HG03139 (cell line): ENCODE results near the gene JAKMIP3.

Experiments used
- ATAC-seq: cut with Tn5 transposase; IDR thresholded peaks from one replicate; pipeline ENCODE4 v1.9.1; 2021; ENCODE audit not compliant: unreplicated experiment

JAKMIP3 gene

DNA sequence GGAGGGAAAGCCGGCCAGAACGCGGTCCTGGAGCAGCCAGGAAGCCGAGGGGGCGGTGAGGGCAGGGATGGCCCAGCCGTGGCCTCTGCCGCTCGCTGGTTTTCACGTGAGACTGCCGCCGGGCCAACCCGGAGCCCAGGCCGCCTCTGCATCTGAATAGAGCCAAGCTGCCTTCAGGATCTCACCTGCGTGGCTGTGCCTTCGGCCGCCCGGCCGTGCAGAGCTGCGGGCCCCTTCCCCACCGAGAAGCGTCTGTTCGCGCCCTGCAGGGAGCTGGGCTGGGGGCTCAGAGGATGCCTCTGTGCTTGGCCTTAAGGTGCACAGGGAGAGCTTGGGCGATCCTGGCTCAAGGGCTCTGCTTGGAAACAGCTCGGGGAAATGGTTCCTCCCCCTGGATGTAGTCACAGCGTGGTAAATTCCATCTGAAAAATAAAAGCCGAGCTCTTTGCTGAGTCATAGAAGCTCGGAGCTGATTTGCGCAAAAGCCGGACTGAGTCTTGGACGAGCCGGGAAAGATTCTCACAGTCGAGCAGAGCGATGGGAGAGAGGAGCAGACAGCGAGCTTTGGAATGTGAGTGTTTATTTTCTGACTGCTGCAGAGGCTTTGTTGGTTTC lies at the start of gene JAKMIP3:
JAKMIP3 (plus strand) TSS at position 456 of the 615 bp plus-strand sequence. CDS start 38,863 bp downstream, outside the sequence.
- no peak for ATAC-seq

DNA sequence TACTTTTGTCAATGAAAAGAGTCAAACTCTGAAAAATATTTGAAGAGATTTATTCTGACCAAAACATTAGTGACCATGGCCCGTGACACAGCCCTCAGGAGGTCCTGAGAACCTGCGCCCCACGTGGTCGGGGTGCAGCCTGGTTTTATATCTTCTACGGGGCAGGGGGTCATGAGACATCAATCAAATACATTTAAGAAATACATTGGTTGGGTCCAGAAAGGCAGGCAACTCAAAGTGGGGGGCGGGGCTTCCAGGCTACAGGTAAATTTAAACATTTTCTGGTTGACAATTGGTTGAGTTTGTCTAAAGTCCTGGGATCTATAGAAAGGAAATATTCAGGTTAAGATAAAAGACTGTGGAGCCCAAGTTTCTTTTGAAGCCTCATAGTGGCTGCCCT lies 49.2 kb upstream of the JAKMIP3 start:
- no peak for ATAC-seq

DNA sequence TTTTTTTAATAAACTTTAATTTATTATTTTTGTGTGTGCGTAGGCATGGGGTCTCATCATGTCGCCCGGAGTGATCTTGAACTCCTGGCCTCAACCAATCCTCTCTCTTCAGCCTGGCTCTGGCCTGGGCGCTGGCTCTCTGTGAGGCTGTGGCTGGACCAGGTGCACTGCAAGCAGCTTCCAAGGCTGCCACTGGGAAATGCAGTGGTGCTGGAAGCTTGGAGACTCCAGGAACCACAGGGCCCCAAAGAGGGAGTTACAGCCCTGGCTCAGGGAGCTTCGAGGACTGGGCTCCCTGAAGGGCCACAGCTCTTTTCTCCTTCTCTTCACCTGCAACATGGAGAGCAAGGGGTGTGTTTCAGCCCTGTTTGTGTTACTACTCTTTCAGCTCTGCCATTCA lies 47.3 kb upstream of the JAKMIP3 start:
- no peak for ATAC-seq

DNA sequence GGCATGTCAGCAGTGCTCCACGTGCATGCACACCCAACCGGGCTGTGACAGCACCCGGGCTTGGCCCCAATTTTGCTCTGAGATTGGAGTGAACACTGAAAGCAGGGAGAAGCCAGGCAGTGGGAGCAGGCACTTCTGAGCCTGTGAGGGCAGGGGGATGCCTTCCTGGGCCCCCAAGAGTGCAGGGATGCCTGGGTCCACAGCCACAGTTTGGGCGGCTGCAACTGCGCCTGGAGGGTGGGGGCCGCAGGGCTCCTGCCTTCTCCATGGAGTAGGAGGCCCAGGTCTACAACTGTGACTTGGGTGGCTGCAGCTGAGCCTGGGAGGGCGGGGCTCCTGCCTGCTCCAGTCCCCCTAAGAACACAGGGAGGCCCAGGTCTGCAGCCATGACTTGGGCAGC lies 46.4 kb upstream of the JAKMIP3 start:
- ATAC-seq, result no peak

DNA sequence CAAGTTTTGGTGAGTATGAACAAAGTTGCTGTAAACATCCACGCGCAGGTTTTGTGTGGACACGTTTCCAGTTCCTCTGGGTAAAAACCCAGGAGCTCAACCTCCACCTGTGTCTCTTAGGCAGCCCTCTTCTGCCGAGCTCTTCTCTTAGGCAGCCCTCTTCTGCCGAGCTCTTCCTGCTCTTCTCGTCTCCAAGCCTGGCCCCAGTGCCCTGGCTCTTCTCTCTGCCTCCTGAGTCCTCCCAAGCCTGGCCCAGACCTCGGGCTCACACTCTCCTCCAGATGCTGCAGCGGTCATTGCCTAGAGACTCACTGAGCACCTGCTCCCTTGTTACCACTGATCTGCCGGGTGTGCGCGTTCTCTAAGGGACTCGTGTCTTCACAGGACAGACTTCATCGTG lies 45.3 kb upstream of the JAKMIP3 start:
- no peak for ATAC-seq

DNA sequence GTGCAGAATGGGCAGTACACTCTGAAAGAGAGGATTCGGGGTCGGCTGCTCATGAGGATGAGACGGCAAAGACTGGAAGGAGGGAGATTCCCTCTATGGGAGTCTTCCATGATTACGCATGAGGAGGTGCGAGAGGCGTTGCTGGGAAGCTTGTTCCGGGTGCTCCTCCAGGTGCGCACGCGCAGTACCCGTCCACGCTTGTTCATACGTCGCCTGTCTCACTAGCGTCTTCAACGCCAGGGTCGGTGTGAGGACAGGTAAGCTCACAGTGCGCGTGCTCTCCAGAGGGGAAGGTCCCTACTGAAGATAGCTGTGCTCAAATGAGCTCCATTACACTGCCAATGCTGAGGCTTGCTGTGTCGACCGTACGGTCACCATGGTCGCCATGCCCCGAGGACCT lies 44.7 kb upstream of the JAKMIP3 start:
- no peak for ATAC-seq

DNA sequence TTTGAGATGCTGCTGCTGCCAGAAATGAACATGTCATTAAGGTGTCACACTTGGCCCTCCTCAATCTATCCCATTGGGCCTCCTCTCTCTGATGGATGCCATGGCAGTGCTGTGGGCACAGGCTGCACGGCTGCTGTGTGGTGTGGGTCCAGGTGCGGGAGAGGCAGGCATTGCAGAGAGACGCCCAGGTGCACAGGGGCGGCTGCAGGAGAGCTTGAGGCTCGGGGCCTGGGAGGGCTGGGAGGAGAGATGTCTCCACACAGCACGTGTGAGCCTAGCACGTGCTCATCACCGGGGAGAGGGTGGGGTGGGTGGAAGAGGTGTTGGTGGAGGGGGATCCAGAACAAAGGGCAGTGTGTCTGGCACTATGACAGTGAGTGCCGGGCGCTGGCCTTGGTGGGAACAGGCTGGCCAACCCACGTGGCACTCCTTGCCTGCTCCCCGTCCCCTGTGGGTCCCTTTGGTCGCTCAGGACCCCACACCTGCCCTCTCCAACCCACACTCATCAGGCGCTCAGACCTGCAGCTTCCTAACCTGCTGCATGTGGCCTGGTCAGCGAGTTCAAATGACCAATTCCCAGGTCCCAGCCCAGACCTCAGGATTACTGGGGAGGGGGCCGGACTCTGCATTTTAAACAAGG lies 44.1 kb upstream of the JAKMIP3 start:
- no peak for ATAC-seq

DNA sequence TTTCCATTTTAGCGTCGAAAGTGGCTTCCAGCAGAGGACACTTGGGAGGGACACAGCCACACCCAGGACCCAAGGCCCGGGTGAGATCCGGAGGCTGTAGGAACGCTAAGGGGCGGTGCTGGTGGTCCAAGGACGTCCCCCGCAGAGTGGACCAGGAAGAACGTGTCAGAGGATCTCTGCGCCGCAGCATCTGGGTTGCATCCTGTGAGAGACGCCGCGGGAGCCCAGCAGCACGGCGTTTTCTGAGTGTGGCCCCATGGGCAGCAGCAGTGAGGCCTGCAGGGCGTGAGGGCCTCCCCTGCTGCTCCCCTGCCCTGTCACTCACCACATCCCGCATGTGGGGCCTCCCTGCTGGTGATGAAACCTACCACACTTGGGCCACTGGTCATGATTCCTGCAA lies 43.5 kb upstream of the JAKMIP3 start:
- no peak for ATAC-seq

DNA sequence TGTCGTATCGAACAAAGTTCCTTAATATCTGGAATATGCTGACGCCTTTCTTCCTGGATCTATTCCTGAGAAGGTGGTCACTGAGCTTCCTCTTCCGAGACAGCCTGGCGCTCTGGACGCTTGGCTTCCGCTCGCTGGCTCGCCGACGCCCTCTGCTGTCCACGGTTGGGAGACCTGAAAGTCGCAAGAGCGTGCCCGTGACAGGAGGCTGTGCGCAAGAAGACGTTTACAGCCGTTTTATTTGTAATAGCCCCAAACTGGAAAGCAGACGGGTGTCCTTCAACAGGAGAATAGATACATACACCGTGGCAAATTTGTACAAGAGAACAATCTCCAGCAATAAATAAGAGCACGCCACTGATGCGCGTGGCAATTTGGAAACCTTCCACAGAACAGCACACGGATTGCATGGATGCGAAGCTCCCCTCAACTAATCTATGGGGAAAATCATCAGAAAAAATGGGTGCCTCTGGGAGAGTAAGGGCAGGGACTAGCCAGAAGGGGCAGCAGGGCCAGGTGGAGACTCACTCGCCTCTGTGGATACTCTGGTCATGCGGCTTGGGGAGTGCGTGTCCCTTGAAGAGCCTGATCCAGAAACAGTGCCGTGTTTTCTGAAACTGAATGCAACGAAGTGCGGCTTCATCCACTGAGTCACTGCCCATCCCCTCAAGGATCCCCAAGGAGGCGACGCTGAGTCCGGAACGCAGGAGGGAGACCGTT lies 42.5 kb upstream of the JAKMIP3 start:
- peak; percentile 79 for ATAC-seq

DNA sequence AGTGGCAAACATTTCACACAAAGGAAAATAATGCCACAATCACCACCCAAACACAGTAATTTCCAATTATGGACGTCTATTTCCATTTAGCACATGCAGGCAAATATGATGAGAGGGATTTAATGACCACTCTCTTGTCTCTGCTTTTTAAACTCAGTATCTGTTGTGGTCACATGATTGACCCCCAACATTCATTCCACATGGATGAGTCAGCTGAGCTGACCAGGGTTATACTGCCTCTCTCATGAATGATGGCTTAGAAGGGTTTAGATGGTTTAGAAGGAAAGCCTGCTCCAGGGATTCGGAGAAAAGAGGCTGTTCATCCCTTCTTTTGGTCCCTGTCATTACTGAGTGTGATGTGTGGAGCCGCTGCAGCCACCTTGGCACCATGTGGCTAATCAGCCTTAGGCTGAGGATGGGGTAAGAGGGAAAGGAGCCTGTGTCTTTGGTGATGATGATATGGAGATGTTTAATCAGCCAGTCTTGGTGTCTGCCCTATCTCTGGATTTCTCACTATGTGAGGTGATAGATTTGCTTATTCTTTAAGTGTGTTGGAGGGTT lies 38.2 kb upstream of the JAKMIP3 start:
- ATAC-seq, result no peak

DNA sequence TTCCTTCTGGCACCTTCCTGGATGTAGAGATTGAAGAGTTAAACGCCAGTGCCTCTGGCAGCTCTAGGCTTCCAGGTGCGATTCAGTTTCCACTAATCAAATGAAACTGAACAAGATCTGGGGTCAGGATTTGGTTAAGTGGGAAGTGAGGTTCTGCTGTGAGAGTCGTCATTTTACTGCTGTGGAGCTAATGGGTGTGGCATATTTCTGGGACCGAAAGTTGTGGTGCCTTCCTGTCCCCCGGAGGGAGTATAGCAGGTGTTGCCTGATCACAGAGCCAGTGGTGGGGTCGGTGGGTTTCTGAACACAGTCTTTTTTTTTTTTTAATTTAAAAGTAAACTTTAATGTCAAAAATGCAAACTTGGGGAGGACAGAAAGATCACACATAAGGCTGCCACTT lies 37.0 kb upstream of the JAKMIP3 start:
- ATAC-seq, result no peak

DNA sequence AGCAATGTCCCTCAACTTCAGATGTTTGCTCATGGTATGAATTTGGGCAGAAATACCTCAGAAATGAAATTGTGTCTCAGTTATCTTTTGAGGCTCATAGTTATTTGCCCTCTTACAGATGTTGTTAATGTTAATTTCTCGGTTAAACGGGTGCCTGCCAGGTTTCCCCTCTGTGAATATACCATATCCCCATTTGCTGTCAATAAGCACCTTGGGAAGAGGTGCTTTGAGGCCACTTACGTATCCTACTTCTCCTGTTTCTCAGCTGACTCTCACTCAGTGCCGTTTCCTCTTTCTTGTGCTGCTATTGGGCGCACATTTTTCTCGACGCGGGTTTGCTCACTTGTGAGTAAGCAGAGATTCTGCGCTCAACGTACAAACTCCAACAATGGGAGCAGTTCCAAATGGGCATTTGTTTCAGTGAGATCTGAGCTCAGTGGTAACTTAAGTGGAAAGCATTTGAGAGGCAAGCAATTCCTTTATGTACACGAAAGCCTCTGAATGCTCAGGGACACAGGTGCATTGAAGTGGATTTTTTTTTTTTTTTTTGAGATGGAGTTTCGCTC lies 34.8 kb upstream of the JAKMIP3 start:
- no peak for ATAC-seq

DNA sequence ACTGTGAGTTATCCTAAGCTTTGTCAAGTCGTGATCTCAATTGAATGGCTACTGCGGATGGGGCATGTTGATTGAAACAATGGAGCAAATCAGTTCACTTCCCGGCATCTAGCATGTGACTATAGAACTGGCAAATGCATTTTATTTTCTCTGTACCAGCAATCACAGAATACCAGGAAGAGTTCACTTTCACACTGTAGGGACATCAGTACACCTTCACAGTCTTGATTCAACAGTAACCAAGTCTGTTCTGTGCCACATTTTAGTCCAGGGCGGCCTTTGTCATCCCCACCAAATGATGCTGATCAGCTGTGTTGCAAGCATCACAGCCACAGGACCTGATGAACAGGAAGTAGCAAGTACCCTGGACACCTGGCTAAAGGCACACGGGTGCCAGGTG lies 32.1 kb upstream of the JAKMIP3 start:
- ATAC-seq, result no peak

DNA sequence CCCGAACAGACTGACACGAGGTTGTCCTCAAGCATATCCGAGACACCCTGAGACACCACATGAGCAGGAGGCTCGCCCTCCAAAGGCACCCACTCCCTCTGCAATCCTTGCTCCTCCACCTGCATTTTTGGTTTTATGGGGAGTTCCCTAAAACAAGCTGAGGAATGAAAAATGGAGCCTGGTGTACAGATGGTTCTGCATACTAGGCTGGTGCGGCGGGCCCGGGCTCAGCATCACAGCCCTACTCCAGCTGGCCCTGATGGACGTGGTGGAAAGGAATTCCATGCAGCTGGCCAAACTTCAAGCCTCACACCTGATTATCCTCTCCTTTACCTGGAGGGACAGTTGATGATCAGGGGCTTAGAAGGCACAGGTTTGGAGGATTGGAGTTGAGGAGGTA lies 30.3 kb upstream of the JAKMIP3 start:
- no peak for ATAC-seq

DNA sequence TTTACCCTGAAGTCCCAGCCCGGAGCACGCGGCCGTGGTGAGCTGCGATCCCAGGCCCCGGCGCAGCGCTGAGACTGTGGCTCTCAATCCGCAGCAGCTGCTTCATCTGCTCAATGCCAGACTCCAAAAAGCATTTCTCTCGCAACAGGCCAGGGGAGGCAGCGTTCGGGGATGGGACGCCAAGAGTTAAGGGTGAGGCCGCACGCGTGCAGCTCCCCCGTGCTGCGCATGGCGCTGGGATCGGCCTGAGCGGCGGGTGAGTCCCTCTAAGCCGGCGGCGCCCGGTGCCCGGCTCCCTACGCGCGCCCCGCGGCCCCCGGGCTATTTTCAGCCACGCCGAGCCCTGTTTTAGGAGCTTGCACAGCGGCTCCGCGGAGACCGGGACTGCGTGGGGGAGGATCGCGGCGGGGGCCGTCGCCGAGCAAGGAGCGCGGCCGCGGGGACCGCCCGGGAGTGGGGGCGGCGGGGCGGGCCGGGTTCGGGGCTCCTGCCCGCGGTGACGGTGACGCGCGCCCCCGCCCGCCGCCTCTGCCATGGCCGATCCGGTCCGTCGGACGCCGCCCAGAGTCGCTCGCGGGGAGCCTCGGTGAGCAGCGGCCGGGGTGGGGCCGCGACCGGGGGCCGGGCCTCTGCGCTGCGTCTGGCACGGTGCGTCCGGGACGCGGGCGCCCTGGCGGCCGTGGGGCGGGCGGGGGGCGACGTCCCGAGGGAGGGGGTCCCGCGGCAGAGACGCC lies 29.4 kb upstream of the JAKMIP3 start:
- no peak for ATAC-seq

DNA sequence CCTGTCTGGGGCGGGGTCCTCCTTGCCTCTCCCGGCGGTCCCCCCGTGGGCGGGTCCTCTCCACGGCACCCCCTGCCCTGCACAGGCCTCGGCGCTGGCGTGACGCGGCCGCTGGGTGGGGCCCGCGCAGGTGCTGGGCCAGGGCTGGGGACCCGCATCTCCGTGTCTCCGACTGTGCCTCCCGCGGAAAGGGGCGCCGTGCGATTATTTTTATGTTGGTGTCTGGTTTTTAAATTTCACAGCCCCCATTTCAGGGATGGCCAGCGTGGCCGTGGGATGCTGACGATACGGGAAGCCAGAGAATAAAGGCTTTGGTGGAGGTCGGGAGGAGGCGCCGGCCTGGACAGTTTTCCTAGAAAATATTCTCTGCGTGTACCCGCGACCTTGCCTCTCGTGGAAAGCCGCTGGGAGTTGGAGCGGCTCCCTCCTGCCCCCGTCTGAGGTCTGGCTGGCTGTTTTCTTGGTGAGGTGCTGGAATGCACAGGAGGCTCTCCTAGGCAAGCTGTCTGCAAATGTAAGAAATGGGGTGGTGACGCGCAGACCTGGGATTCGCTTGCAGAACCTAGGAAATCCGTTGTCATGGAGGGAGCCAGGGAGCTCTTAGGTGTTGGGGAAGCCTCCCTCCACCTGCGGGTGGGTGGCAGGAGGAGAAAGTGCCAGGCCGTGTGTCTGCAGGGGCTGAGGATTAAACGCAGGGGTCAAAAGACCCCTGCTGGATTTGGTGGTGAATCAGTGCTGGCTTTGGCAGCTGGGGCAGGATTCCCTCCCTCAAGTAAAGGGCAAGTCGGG lies 28.7 kb upstream of the JAKMIP3 start:
- ATAC-seq, result no peak

DNA sequence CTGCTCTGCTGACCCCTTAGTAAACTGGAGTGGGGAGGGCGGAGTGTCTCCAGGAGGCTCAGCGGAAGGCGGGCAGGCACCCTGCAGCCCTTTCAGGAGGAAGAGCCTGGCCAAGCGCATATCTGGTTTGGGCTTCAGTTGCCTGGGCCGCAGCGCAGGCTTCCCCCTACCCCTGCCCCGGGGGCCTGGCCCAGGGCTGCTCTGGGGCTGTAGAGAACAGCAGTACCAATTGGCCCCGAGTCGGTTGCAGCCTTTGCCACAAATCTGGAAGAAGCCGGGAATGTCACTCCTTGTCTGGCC lies 28.1 kb upstream of the JAKMIP3 start:
- ATAC-seq, result no peak

DNA sequence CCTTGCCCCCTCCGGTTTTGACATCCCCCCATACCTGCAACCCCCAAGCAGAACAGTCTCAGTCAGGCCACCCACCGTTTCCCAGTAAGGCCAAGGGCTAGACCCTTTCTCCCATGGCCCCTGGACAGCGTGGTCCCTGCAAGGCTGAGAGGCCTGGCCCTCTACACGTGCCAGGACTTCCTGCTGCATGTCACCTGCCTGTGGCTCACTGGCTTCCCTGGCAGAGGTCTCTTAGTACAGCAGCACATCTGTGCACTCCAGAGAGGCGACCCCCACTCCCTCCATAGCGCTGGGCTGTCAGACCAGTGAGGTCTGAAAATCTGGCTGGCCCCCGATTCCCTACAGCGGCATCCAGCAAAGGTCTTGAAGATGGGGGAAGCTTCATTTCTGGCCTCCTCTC lies 26.4 kb upstream of the JAKMIP3 start:
- no peak for ATAC-seq

DNA sequence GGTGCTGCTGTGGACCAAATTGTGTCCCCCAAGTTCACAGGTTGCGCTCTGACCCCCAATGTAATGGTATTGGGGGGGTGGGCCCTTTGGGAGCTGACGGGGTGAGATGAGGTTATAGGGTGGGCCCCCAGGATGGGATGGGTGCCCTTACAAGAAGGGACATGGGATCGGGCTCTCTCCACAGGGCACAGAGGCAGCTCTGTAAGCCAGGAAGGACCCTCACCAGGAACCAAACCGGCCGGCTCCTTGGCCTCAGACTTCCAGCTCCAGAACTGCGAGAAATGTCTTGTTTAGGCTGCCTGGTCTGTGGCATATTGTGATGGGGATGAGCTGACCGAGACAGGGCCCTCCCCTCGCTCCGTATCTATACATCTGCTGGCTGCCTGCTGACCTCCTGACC lies 25.7 kb upstream of the JAKMIP3 start:
- no peak for ATAC-seq

DNA sequence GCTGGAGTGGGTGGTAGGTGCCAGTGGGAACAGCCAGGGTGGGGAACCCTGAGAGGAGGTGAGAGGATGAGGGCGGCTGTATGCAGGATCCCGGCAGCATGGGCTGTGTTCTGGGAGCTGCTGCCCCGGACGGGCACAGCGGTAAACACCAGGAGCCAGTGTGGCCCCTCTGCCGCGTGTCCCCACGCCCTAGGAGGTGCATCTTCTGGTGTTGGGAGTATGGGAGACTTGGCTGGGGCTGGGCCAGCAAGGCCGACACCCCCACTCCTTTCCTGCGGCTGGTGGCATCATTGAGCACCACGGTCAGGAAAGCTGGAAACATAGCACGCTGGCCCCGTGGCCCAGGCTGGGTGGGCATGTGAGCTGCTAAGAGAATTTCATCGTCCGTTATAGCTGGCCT lies 24.4 kb upstream of the JAKMIP3 start:
- no peak for ATAC-seq
